ENCODE results near the gene MAGI2. TPM values are rescaled to one million over a fixed set of nuclear protein-coding genes. Genes with fewer than 3 reads are reported as not detected.

MAGI2 gene
- total RNA-seq, 2 experiments from 2014 or later = 0.03 to 0.17 TPM

- BruUV-seq (replicated peaks) = no TSS peak
- ChIA-PET POLR2A (interaction anchor here (0.5 to 0.8 kb wide), 2 partner anchors 55 to 308 kb away, joined by 3 to 6 read pairs; no protein-coding TSS in a partner anchor), CTCF (ENCODE audit: unreplicated experiment) (no interaction called here)
- intact Hi-C loops (cut with micrococcal nuclease; ENCODE audit: unreplicated experiment) = no loop called here
- Histone ChIP-seq H3K9me3 (ENCODE audit: low read length) (no peaks in the 10 kb centered on the region), H3K9me2 (ENCODE audit: insufficient read depth, low read length) (no peaks in the 10 kb centered on the region), H3K4me2 (ENCODE audit: low read length) (no peak overlapping the region), H3K27ac (ENCODE audit: low read depth, low read length, poor library complexity, severe bottlenecking) (no peak overlapping the region), H2AFZ (ENCODE audit: low read length) (no peak overlapping the region), H3K36me3 (ENCODE audit: insufficient read depth, low read length) (no peaks in the 10 kb centered on the region), H3K79me2 (ENCODE audit: insufficient read depth, low read depth, low read length) (no peaks in the 10 kb centered on the region), H3K4me3 (ENCODE audit: low read depth, low read length, poor library complexity, severe bottlenecking) (no peak overlapping the region), H4K20me1 (ENCODE audit: insufficient read depth, low read length) (no peaks in the 10 kb centered on the region), H3K4me1 (ENCODE audit: insufficient read depth, low read length, poor library complexity, severe bottlenecking) (no peaks in the 10 kb centered on the region)
- TF ChIP-seq CTCF (conservative IDR thresholded peaks at IDR 0.05; ENCODE audit: low read length) (no peak), EZH2phosphoT487 (IDR thresholded peaks at IDR 0.05; ENCODE audit: borderline replicate concordance, low read depth, low read length) (no peak)
- no peak for DNase-seq (ENCODE audit: low spot score)
Observed at GRCh38 chr7:78528964-78529363, 924.5 kb downstream of the MAGI2 start.

GRCh38 chr7:78523930-78524329, 929.5 kb downstream of the MAGI2 start:
- Histone ChIP-seq H3K27ac (ENCODE audit: low read depth, low read length, poor library complexity, severe bottlenecking) (no peak overlapping the region), H3K4me1 (ENCODE audit: insufficient read depth, low read length, poor library complexity, severe bottlenecking) (no peaks in the 10 kb centered on the region), H3K9me3 (ENCODE audit: low read length) (no peaks in the 10 kb centered on the region), H2AFZ (ENCODE audit: low read length) (no peak overlapping the region), H3K36me3 (ENCODE audit: insufficient read depth, low read length) (no peaks in the 10 kb centered on the region), H3K79me2 (ENCODE audit: insufficient read depth, low read depth, low read length) (no peaks in the 10 kb centered on the region), H3K4me3 (ENCODE audit: low read depth, low read length, poor library complexity, severe bottlenecking) (no peak overlapping the region), H3K9me2 (ENCODE audit: insufficient read depth, low read length) (no peaks in the 10 kb centered on the region), H3K4me2 (ENCODE audit: low read length) (no peak overlapping the region), H4K20me1 (ENCODE audit: insufficient read depth, low read length) (no peaks in the 10 kb centered on the region)
- ChIA-PET POLR2A (no interaction called here), CTCF (ENCODE audit: unreplicated experiment) (no interaction called here)
- DNase-seq (ENCODE audit: low spot score) = no peak
- BruUV-seq (replicated peaks) = no TSS peak
- TF ChIP-seq CTCF (conservative IDR thresholded peaks at IDR 0.05; ENCODE audit: low read length) = no peak
- TF ChIP-seq EZH2phosphoT487 (IDR thresholded peaks at IDR 0.05; ENCODE audit: borderline replicate concordance, low read depth, low read length) = no peak
- intact Hi-C loops (cut with micrococcal nuclease; ENCODE audit: unreplicated experiment) = no loop called here

DNA sequence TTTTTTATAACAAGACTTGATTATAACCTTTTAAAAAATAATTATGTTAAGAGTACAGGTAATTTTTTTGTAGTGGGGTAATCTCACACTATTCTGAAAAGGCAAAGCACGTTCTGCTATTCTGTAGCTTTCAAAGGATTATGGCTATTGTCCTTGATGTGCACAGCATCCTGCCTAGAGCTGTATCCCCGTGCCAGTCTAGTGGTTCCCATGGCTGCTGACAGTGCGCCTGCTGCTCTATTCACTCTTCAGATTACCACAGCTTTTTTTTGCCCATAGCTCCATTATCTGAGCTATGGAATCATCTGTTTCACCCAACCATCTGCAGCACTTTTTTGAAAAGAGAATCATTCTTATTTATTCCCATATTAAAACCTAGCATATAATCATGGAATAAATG, 931.5 kb downstream of the MAGI2 start:
- H3K4me1 ChIP-seq (ENCODE audit: insufficient read depth, low read length, poor library complexity, severe bottlenecking) = no peaks in the 10 kb centered on the region
- TF ChIP-seq EZH2phosphoT487 (IDR thresholded peaks at IDR 0.05; ENCODE audit: borderline replicate concordance, low read depth, low read length) (no peak), CTCF (conservative IDR thresholded peaks at IDR 0.05; ENCODE audit: low read length) (no peak)
- ChIA-PET POLR2A (no interaction called here), CTCF (ENCODE audit: unreplicated experiment) (no interaction called here)
- no peak overlapping the region for H2AFZ ChIP-seq (ENCODE audit: low read length)
- H3K4me3 ChIP-seq (ENCODE audit: low read depth, low read length, poor library complexity, severe bottlenecking) = no peak overlapping the region
- H3K9me2 ChIP-seq (ENCODE audit: insufficient read depth, low read length) = no peaks in the 10 kb centered on the region
- no peaks in the 10 kb centered on the region for H3K9me3 ChIP-seq (ENCODE audit: low read length)
- no peaks in the 10 kb centered on the region for H4K20me1 ChIP-seq (ENCODE audit: insufficient read depth, low read length)
- BruUV-seq (replicated peaks) = no TSS peak
- H3K27ac ChIP-seq (ENCODE audit: low read depth, low read length, poor library complexity, severe bottlenecking) = no peak overlapping the region
- intact Hi-C loops (cut with micrococcal nuclease; ENCODE audit: unreplicated experiment) = no loop called here
- H3K36me3 ChIP-seq (ENCODE audit: insufficient read depth, low read length) = no peaks in the 10 kb centered on the region
- no peak for DNase-seq (ENCODE audit: low spot score)
- no peak overlapping the region for H3K4me2 ChIP-seq (ENCODE audit: low read length)
- H3K79me2 ChIP-seq (ENCODE audit: insufficient read depth, low read depth, low read length) = no peaks in the 10 kb centered on the region
